ENCODE measurements around the gene NTN4.

DNA sequence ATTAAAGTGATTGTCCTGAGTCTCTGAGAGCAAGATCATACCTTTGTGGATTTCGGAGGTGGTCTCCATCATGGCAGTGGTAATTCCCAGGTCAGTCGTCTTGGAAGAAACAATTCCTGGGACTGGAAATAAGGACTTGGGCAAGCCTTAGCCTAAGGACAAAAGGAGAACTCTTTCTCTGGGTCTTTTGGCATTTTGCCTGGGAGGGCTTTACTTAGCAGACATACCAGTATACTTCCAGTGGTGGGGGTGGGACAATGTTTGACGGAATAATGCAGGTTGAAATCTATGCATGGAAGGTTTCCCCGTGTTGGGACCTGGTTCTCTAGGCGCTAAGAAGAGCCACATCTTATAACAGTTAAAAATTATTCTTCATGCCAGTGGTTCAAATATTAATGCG is 168.8 kb downstream of the NTN4 start:
- TF ChIP-seq, protein P1, sequence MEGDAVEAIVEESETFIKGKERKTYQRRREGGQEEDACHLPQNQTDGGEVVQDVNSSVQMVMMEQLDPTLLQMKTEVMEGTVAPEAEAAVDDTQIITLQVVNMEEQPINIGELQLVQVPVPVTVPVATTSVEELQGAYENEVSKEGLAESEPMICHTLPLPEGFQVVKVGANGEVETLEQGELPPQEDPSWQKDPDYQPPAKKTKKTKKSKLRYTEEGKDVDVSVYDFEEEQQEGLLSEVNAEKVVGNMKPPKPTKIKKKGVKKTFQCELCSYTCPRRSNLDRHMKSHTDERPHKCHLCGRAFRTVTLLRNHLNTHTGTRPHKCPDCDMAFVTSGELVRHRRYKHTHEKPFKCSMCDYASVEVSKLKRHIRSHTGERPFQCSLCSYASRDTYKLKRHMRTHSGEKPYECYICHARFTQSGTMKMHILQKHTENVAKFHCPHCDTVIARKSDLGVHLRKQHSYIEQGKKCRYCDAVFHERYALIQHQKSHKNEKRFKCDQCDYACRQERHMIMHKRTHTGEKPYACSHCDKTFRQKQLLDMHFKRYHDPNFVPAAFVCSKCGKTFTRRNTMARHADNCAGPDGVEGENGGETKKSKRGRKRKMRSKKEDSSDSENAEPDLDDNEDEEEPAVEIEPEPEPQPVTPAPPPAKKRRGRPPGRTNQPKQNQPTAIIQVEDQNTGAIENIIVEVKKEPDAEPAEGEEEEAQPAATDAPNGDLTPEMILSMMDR (IDR thresholded peaks at IDR 0.05), result no peak
- TF ChIP-seq POLR2A (IDR thresholded peaks at IDR 0.05), result no peak

All from prostate gland (tissue), 2 donors.